Left renal pelvis (tissue), 4 donors: ENCODE results near the gene LGALS8. TPM values are rescaled to one million over a fixed set of nuclear protein-coding genes. Genes with fewer than 3 reads are reported as not detected.

Experiments
- DNase-seq, 4 donors: peaks; one replicate each; pipeline ENCODE4 v3.0.0-alpha.2; 2013; ENCODE audit warnings: low read depth in 4 of 4, low spot score in 3 of 4
- polyA plus RNA-seq, 4 donors: library from polyadenylated mRNA; unstranded; fragments of 120-200 nt; gene quantifications; one replicate each; pipeline ENCODE4 v1.2.1, GENCODE V29; 2013; ENCODE audit not compliant: insufficient read length in 4 of 4

Gene LGALS8
- polyA plus RNA-seq, 4 donors, result 67.6 to 91.6 (median 82.6) TPM

DNA sequence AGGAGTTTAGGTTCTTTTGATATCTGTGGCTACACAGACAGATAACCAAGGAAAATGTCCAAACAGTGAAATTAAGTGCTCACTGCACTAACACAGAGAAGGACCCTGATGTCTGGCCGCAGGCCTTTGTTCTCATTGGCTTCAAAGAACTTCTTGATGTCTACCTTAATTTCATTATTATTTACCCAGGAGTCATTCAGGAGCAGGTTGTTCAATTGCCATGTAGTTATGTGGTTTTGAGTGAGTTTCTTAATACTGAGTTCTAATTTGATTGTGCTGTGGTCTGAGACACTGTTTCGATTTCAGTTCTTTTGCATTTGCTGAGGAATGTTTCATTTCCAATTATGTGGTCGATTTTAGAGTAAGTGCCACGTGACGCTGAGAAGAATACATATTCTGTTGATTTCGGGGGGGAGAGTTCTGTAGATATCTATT, 15.2 kb upstream of the LGALS8 start:
- no peak for DNase-seq

DNA sequence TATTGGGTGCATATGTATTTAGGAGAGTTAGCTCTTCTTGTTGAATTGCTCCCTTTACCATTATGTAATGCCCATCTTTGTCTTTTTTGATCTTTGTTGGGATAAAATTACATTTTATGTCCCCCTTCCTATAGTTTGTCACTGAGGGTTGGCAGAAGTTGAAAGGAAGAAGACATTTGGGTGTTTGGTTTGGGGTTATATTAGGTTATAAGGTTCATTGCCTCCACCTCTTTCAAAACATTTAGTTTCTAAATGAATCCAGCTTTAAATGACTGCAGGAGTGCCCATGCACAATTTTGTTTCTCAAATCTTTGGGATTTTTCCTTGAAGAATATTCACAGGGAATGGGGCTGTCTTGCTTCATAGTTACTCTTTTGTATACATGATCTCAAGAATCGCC, 14.6 kb upstream of the LGALS8 start:
- DNase-seq, result no peak

DNA sequence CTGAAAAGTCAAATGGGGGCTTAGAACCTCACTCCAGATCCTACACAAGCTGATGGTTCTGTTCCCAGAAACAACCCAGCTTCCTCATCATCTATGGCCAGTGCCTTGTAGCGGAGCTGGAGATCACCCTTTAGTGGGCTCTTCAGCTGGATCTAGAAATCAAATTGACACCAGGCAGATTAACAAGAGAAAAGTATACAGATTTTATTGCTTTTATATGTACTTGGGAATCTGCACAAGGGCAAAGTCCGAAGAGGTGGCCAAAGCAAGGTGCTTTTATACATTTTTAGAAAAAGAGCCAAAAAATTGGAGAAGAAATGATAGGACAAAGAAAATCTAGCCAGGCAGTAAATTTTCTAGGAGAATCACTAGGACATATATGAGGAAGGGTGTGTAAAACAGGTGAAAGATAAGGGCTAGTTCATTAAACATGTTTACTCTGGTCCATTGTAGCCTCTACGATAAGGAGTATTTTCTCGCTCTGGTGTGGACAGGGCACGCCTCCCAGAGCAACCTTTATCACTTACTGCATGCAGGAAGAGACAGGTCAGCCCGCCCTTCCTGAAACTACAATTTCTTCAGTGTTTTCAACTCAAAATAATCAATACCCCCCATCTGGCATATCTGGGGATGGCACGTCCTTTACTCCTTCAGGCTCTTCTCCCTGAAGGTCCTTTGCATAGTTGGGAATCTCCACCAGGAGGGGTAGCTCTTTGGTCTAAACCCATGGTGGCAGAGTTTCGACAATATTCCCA, 14.0 kb upstream of the LGALS8 start:
- DNase-seq, result no peak

DNA sequence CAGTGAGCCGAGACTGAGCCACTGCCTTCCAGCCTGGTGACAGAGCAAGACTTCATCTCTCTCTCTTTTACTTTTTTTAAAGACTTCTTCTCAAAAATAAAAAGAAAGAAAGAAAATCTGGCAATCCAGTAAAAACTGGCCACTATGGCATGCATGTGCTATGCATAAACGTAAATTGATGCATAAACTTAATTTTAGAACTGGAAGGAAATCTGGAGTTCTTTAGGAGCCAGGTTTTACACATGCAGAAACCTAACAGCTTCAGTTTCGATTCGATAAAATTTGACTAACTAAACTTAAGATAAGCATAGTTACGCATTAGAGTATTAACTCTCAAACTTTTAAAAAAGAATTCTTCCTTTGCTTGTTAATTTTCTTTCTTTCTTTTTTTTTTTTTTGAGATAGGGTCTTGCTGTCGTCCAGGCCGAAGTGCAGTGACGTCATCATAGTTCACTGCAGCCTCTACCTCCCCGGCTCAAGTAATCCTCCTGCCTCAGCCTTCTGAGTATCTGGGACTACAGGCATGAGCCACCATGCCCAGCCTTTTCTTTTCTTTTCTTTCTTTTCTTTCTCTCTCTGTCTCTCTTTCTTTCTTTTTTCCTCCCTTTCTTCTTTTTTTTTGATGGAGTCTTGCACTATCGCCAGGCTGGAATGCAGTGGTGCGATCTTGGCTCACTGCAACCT, 11.9 kb upstream of the LGALS8 start:
- no peak for DNase-seq

DNA sequence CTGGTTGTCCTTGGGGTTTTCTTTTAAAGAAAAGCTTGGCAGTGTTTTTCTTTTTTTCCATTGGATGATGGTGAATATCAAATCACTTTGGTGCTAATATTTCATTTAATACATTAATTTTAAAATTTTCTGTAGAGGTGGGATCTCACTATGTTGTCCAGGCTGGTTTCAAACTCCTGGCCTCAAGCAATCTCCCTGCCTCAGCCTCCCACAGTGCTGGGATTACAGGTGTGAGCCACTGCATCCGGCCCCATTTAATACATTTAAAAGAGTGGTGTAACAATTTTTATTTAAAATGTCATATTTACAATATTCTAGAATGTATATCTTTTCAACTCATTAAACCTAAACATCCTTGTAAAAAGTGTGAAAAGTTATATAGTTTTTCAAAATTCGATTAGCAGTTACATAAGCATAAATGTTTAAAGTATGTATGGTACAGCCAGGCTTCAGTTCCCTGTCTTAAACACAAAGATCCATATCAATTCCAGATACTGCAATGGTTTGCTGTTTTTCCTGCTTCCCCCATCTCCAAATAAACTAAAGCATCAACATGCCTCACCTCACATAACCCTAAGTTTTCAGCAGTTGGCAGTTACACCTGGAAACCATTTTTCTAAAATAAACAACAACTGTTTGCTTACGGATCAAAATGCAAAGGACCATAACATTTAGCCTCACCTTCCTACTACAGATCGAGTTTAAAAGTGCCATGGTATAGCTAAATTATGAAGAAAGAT, 8.9 kb upstream of the LGALS8 start:
- no peak for DNase-seq

DNA sequence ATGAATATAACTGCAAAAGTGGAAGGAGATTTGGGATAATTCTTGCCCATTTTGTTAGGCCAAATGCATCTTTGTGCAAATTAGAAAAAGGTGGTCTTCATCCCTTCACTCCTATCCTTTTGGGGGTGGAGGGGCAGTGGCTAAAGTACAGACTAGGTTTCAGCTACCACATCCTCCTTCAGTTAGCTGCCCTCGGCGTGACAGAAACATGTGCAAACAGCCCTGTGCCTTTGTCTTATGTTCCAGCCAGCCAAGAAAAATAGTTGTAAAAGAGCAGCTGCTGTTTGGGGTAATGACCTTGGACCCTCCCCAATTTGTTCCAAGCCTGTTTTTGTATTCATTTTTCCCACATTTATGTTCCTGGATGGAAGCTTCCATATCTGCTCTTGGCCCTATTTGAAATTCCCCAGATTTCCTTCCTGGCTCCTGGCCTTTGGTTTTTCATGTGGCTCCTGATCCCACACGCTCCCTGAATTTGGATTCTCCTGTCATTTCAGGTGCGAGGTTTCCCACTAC, 8.3 kb upstream of the LGALS8 start:
- DNase-seq, result no peak

DNA sequence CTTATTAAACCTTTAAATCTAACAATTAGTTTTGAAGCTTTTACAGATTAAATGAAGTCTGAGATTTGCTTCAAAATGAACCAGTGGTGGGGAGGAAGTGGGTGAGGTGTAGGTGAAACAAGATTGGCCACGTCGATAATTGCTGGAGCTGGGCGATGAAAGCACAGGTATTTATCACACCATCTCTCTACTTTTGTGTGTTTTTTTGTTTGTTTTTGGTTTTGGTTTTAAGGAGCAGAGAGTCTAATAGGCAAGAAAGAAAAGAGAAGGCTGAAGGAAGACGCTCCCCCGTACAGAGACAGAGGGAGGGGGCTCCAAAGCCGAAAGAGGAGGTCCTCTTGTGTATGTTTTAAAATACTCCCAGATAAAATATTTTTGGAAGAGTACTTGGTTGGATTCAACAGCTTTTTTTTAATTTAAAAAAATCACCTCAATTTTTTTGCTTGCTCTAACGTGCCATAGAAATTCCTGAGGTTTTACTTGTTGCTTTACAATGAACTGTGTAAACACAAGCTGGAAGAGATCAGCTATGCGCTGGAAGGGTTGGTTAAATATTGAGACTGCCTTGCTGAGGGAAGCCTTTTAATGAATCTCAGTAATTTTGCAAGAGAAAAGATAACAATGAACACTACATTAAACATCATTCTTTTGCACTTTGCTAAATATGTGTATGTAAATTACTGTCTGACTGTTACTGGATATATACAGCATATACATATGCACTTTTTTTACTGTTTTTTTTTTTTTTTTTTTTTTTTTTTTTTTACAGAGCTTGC, 6.7 kb upstream of the LGALS8 start:
- DNase-seq, result peak in 1 of 4 donors; percentile 22

DNA sequence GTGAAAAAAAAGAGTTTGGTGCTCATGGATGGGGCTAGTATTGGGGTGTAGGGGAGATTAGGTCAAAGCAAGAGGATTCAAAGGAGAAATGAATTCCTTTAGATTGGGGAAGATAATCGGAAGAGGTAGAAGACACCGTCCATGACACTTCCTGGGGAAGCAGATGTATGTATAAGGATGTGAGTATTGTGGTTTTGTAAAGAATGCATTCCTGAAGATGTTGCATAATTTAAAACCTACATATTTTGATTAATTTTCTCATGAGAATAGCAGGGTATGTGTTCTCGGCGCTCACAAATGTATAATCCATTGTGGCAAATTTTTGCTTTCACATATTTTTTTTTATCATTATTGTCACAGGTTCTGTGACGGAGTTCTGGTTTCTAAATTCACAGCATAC, 5.5 kb upstream of the LGALS8 start:
- no peak for DNase-seq

DNA sequence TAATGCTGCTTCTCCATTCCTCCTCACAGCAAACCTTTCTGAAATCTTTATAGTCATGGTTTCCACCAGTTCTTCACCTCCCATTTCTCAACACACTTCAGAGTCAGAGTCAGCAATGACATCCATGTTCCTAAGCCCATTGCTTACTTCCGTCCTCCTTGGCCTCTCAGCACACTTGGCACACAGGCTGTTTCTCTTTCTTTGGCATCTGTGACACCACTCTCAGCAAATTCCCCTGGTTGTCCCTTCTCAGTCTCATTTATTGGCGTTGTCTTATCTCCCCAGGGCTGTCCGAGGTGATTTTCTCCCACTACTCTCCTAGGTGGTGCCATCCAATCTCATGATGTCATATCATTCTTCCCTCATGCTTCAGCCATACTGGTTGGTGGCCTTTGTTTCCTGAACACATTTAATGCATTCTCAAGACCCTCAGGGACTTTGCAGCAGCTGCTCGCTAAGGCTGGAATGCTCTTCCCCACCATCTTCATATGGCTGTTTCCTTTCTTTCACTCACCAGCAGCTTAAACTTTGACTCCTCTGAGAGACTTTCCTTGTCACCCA, 3.3 kb upstream of the LGALS8 start:
- DNase-seq, result no peak

DNA sequence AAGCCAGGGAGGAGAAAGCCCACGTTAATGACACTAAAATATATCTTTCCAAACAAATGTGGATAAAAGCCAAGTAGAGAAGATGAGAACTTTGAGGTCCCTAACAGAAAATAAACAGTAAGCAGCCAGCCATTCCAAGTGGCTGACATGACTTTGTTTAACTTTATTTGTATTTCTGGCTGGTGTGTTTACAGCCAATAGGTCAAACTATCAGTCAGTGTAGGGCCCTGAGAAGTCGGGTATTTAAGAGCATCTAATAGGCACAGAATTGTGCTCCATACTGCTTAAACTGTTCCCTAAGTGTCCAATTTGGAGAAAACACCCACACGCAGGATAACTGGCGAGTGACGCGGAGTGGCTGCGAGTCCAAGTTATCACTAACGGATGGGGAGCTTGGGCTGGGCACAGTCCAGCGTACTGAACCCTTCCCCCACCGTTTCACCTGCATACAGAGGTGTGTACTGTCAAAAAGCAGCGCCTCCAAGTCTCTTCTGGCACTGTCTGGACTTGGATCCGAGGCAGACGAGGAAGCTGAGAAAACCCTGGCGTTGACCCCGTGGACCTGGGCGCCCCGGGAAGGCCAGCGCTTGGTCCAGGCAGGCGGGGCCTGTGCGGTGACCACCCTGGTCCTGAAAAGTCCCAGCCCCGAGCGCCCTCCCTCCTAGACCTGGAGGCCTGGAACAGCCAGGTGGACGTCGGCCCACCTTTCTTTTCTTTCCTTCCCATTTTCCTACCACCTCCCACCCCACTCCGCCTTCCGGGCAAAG, 662 bp upstream of the LGALS8 start:
- peak in 1 of 4 donors; percentile 24 for DNase-seq

DNA sequence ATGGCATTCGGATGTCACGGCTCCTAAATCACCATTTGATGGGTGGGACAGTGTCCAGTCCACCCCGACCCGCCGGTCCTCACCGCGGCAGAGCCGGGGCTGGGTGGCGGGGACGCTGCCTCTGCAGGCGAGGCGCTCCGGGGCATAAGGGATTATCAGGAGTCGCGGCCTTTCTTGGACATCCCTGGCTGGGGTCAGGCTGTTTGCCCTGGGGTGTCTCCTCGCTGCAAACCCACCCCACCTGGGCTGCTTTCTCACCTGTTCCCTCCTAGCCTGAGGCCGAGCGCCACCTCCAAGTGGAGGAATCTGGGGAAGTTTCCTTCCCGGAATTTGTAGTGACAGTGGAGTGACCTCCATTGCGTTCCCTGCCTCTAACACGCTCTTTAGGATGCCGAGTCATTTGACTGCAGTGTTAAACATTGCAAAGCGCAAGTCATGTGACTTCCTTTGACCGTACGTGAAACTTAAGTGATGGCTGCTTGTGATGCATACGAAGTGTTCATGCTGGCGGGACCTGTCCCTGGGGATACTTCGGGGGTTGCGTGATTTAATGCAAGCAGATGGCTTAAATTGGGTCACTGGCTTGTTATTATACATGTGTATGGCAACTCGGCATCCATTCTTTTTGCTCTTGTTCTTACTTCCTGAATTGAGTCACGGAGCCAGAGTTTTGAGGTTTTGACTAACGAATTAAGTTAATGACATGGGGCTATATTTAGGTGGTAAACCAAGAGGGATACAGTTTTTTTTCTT, 536 bp downstream of the LGALS8 start:
- DNase-seq, result peak in 2 of 4 donors; percentile 48 to 59

DNA sequence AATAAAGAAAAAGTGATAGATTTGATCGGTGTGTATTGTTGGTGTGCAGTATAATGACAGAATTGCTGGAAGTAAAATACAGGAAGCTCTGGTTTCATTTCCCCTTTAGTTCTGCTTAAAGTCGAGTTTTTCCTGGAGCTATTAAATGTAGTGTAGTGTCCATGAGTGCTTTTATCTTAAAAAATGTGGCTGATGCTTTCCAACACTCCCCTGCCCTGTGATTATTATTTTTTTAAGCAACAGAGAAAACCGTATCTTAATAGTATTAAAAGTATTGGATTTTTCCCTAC, 1.1 kb downstream of the LGALS8 start:
- DNase-seq, result no peak

DNA sequence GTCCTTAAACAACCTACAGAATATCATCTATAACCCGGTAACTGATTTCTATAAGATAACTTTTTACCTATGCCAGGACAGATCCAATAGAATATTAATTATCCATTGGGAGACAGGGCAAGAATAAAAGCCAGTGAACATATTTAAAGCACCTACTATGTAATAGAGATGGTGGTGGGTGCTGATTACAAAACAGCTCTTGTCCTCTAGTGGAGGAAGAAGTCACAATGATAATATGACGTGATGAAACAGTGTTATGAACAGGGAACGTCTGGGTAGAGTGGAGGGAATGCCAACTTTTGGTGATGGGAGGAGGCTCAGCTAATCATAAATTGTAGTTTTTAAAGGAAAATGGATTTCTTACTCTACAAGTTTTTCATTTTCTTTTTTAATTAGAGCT, 2.3 kb downstream of the LGALS8 start:
- no peak for DNase-seq

DNA sequence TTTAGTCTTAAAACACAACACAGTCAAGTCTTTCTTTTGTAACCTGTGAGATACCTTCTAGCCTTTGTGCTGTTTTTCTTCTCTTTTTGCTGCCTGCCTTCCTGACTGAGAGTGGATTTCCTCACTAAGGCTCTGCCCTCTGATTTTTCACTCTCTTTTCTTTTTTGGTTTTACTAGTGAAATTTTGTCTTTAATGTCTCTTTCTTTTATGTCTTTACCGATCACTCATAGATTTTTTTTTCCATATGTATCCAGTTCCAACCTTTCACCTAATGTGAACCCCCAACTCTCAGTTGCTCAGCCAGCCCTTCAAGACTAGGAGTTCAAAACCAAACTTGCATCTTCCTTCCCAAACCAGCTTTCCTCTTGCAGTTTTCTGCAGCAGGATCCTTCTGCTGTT, 6.5 kb downstream of the LGALS8 start:
- no peak for DNase-seq

DNA sequence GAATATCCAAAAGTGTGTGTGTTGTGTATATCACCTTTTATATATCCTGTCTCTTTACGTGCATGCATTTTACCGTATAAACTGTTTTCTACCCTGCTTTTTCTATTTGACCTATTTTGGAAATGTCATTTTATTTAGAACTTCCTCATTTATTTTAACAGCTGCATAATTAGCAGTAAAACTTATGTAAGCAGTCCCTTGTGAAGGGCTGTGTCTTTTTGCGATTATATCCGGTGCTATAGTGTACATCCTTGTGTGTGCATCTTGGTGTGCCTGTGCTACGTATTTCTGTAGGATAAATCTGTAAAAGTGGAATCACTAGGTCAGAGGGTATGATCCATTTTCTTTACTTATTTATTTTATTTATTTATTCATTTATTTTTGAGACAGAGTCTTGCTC, 7.2 kb downstream of the LGALS8 start:
- no peak for DNase-seq

DNA sequence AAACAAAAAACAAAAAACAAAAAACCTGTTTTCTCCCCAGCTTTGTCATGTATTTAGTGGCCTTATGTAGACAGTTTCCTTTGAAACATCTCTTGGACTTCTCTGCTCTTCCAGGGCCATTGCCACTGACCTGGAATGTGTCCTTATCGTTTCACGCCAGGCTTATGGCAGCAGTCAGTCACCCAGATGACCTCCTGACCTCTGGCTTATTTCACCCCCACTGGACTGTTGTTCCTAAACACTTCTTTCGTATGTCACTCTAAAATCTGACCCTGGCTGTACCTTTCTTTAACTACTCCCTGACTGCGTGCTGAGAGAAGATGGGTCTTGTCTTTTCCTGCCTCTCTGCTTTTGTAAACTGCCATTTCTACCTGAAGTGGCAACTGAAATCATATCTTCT, 9.1 kb downstream of the LGALS8 start:
- DNase-seq, result no peak

DNA sequence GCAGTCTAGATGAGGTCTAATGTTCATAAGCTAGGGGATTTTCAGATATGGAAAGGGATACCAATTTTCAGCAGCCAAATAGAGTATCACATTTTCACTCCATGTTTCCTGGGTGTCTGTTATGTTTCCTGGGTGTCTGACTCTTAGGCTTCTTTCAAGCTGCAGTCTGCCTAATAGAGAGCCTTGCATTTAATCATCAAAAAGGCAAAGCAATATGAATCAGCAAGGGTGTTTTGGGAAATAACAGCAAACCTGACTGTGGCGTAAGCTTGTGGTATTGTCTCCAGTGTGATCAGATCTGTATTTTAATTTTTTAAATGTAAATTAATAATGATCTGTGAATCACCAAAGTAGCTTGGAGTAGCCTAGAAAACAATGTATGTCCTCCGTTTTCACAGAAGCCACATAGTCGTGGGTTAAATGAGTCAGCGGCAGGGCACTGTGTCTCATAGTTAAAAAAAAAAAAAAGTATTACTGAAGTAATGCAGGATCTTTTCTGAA, 10.4 kb downstream of the LGALS8 start:
- no peak for DNase-seq

DNA sequence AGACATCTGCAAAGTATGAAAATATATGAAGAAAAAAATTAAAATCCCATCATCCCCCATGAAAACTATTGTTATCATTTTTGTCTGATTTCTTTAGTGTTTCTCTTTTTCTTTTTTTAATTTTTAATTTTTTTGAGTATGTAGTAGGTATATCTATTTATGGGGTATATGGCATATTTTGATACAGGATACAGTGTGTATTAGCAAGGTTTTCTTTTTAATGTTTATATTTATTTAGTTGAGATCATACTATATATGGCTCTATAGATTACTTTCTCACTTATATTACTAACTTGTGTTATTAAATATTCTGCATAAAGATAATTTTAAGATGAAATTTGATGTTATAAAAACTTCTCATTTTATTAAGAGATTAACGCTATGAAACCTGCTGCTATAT, 11.4 kb downstream of the LGALS8 start:
- no peak for DNase-seq

DNA sequence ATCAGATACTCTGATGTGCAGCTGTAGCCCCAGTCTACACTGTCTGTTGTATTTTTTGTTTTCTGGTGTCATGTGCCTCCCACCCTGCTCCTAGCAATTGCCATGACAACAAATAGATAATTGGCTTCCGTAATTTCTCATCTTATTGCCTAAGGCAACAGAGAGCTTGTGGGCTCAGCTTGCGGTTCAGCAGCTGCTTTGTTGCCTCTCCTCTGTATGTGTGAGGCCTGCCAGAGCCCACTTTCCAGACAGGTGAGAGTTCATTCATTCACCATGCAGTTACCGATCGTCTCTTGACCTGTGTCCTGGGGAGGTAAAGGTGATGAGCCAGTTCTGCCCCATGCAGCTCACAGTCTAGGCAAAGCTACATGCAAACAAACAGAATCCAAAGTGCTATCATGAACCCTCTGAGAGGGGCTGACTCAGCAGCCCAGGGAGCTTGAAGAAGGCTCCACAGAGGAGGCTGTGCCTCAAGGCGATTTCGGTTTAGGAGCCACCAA, 11.9 kb downstream of the LGALS8 start:
- no peak for DNase-seq
